ENCODE results near the gene NALCN.

The NALCN gene

GRCh38 chr13:101059793-101060192 lies 356.5 kb downstream of the NALCN start:
- no peak for DNase-seq (ENCODE audit: low read depth)
- TF ChIP-seq CTCF (conservative IDR thresholded peaks at IDR 0.05; ENCODE audit: control insufficient read depth, insufficient read depth, low read depth, low read length), result no peak
- no peak overlapping the region for H3K4me3 ChIP-seq (ENCODE audit: control insufficient read depth, low read depth, low read length)

GRCh38 chr13:101058841-101059240 lies 357.5 kb downstream of the NALCN start:
- no peak overlapping the region for H3K4me3 ChIP-seq (ENCODE audit: control insufficient read depth, low read depth, low read length)
- no peak for TF ChIP-seq CTCF (conservative IDR thresholded peaks at IDR 0.05; ENCODE audit: control insufficient read depth, insufficient read depth, low read depth, low read length)
- no peak for DNase-seq (ENCODE audit: low read depth)

GRCh38 chr13:101053301-101054093 lies 362.8 kb downstream of the NALCN start:
- no peak for TF ChIP-seq CTCF (conservative IDR thresholded peaks at IDR 0.05; ENCODE audit: control insufficient read depth, insufficient read depth, low read depth, low read length)
- DNase-seq (ENCODE audit: low read depth), result no peak
- no peak overlapping the region for H3K4me3 ChIP-seq (ENCODE audit: control insufficient read depth, low read depth, low read length)

GRCh38 chr13:101049166-101049850 lies 367.0 kb downstream of the NALCN start:
- no peak overlapping the region for H3K4me3 ChIP-seq (ENCODE audit: control insufficient read depth, low read depth, low read length)
- TF ChIP-seq CTCF (conservative IDR thresholded peaks at IDR 0.05; ENCODE audit: control insufficient read depth, insufficient read depth, low read depth, low read length), result no peak
- peak; percentile 13 for DNase-seq (ENCODE audit: low read depth)

- TF ChIP-seq CTCF (conservative IDR thresholded peaks at IDR 0.05; ENCODE audit: control insufficient read depth, insufficient read depth, low read depth, low read length), result no peak
- H3K4me3 ChIP-seq (ENCODE audit: control insufficient read depth, low read depth, low read length), result no peak overlapping the region
- no peak for DNase-seq (ENCODE audit: low read depth)
Measured at GRCh38 chr13:101036546-101036945, 379.8 kb downstream of the NALCN start.

- TF ChIP-seq CTCF (conservative IDR thresholded peaks at IDR 0.05; ENCODE audit: control insufficient read depth, insufficient read depth, low read depth, low read length), result no peak
- DNase-seq (ENCODE audit: low read depth), result no peak
- no peak overlapping the region for H3K4me3 ChIP-seq (ENCODE audit: control insufficient read depth, low read depth, low read length)
Measured at GRCh38 chr13:101035119-101035620, 381.1 kb downstream of the NALCN start.
